MCF 10A (cell line): Measurements from ENCODE around the gene GPRIN1. TPM values are rescaled to one million over a fixed set of nuclear protein-coding genes. Genes with fewer than 3 reads are reported as not detected.

Experiments
- BruUV-seq: library from RNA; stranded (reverse); fragments of 400-500 nt; replicated peaks from 2 replicates; lab custom pipeline; 2021; lab: Mats Ljungman, UMichigan
- CTCF ChIA-PET: fragments of 300-600 bp; sonication (Branson Sonifier 250); formaldehyde crosslinking; extraction: SDS; loops from one replicate; lab custom pipeline; 2021; ENCODE audit warnings: antibody characterized with exemption, inconsistent platforms; lab: Yijun Ruan, JAX
- POLR2A ChIA-PET: fragments of 300-600, 350-650 bp; sonication (Branson Sonifier 250); formaldehyde crosslinking; extraction: SDS; loops from one replicate; lab custom pipeline; 2020; ENCODE audit warnings: antibody characterized with exemption, inconsistent platforms; lab: Yijun Ruan, JAX
- DNase-seq: peaks from one replicate; pipeline ENCODE4 v3.0.0-alpha.2; 2018; ENCODE audit not compliant: unreplicated experiment
- H3K27ac Mint-ChIP-seq: one replicate; pipeline ENCODE4 v1.8.0; 2022; ENCODE audit warnings: mild to moderate bottlenecking, low read depth, mixed read lengths; ENCODE audit not compliant: unreplicated experiment
- H3K27me3 Mint-ChIP-seq: one replicate; pipeline ENCODE4 v1.8.0; 2022; ENCODE audit warnings: mixed read lengths; ENCODE audit not compliant: insufficient read depth, unreplicated experiment
- H3K36me3 Mint-ChIP-seq: one replicate; pipeline ENCODE4 v1.8.0; 2022; ENCODE audit warnings: mild to moderate bottlenecking, moderate library complexity, mixed read lengths; ENCODE audit not compliant: insufficient read depth, unreplicated experiment
- H3K4me1 Mint-ChIP-seq: one replicate; pipeline ENCODE4 v1.8.0; 2022; ENCODE audit warnings: mixed read lengths; ENCODE audit not compliant: insufficient read depth, unreplicated experiment
- H3K4me3 Mint-ChIP-seq: one replicate; pipeline ENCODE4 v1.8.0; 2022; ENCODE audit warnings: mild to moderate bottlenecking, moderate library complexity, mixed read lengths; ENCODE audit not compliant: unreplicated experiment
- H3K9me3 Mint-ChIP-seq: one replicate; pipeline ENCODE4 v1.8.0; 2022; ENCODE audit warnings: mixed read lengths; ENCODE audit not compliant: unreplicated experiment
- intact Hi-C: fragments of 100-400 bp; cut with micrococcal nuclease; formaldehyde crosslinking; loops from 2 replicates; pipeline ENCODE4 v1.14.1; 2022
- total RNA-seq: library from RNA; stranded (reverse); gene quantifications from 2 replicates; pipeline ENCODE4 v1.2.3, GENCODE V29; 2022
- TF ChIP-seq, protein P1 (sequence below): fragments of 200-600 bp; IDR thresholded peaks from one replicate; pipeline ENCODE4 v1.8.0; 2022; ENCODE audit warnings: antibody characterized with exemption, mild to moderate bottlenecking; ENCODE audit not compliant: unreplicated experiment

GPRIN1 gene
- total RNA-seq, 1 experiment from 2014 or later, result 3.0 TPM

DNA sequence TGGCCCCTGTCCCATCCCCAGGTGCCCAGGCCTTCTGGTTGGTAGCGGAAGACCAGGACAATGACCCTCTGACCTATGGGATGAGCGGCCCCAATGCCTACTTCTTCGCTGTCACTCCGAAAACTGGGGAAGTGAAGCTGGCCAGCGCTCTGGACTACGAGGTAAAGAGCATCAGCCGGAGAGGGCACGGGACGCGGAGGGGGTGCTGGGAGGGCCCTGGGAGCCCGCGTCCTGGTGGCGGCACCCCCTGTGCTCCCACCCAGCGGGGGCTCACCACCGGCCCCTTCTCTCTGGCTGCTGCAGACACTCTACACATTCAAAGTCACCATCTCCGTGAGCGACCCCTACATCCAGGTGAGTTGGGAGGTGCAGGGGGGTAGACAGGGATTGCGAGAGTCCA is 41.3 kb downstream of the GPRIN1 start:
- no peaks in the 10 kb centered on the region for H3K36me3 Mint-ChIP-seq
- no peaks in the 10 kb centered on the region for H3K9me3 Mint-ChIP-seq
- BruUV-seq, result no TSS peak
- H3K27me3 Mint-ChIP-seq, result peaks cover 18% of the 10 kb centered on the region
- peaks cover under 1% of the 10 kb centered on the region for H3K4me1 Mint-ChIP-seq
- ChIA-PET POLR2A (no interaction called here), CTCF (interaction anchor here (0.6 to 1.3 kb wide), 3 partner anchors 10 to 152 kb away, joined by 3 to 5 read pairs (median 3); partner anchors contain the start of gene CLTB)
- H3K4me3 Mint-ChIP-seq, result no peak overlapping the region
- no peak for DNase-seq
- H3K27ac Mint-ChIP-seq, result no peak overlapping the region
- TF ChIP-seq, protein P1, sequence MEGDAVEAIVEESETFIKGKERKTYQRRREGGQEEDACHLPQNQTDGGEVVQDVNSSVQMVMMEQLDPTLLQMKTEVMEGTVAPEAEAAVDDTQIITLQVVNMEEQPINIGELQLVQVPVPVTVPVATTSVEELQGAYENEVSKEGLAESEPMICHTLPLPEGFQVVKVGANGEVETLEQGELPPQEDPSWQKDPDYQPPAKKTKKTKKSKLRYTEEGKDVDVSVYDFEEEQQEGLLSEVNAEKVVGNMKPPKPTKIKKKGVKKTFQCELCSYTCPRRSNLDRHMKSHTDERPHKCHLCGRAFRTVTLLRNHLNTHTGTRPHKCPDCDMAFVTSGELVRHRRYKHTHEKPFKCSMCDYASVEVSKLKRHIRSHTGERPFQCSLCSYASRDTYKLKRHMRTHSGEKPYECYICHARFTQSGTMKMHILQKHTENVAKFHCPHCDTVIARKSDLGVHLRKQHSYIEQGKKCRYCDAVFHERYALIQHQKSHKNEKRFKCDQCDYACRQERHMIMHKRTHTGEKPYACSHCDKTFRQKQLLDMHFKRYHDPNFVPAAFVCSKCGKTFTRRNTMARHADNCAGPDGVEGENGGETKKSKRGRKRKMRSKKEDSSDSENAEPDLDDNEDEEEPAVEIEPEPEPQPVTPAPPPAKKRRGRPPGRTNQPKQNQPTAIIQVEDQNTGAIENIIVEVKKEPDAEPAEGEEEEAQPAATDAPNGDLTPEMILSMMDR, result no peak
- intact Hi-C loops, result no loop called here

DNA sequence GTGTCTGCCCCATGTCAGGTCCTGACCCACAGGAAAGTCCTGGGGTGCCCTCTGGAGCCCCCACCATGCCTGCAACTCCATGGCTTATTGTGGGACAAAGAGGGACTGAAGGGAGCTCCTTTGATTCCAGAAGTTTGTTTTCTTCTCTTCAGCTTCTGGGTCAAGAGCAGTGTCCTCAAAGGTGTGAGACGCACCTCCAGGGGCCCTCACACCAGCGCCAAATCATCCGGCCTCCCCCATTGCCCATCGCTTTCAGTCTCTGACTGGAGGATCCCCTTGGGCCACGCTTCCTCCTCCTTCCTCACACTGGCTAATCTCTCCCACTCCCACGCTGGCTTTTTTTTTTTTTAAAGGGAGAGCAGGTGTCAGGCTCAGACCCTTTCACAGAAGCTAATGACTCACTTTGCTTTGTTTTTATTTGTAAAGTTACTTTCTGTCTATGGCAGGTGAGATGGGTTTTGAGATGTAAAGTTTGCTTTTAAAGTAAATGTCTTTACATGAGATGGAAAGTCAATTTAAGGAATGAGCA is 44.1 kb downstream of the GPRIN1 start:
- no peak for DNase-seq
- no peaks in the 10 kb centered on the region for H3K4me1 Mint-ChIP-seq
- intact Hi-C loops, result no loop called here
- H3K27ac Mint-ChIP-seq, result no peak overlapping the region
- TF ChIP-seq, protein P1, result no peak
- H3K4me3 Mint-ChIP-seq, result no peak overlapping the region
- no TSS peak for BruUV-seq
- peaks cover 10% of the 10 kb centered on the region for H3K27me3 Mint-ChIP-seq
- H3K9me3 Mint-ChIP-seq, result no peaks in the 10 kb centered on the region
- no peaks in the 10 kb centered on the region for H3K36me3 Mint-ChIP-seq
- POLR2A ChIA-PET, result no interaction called here
- CTCF ChIA-PET, result interaction anchor here (0.6 to 0.7 kb wide), 2 partner anchors 9 to 92 kb away, joined by 3 read pairs; no protein-coding TSS in a partner anchor

- no peak overlapping the region for H3K27ac Mint-ChIP-seq
- ChIA-PET CTCF (interaction anchor here (4.6 kb wide), 1 partner anchor 10 kb away, joined by 24 read pairs; no protein-coding TSS in a partner anchor), POLR2A (no interaction called here)
- H3K36me3 Mint-ChIP-seq, result no peaks in the 10 kb centered on the region
- no peaks in the 10 kb centered on the region for H3K4me1 Mint-ChIP-seq
- DNase-seq, result no peak
- H3K9me3 Mint-ChIP-seq, result no peaks in the 10 kb centered on the region
- H3K4me3 Mint-ChIP-seq, result no peak overlapping the region
- TF ChIP-seq, protein P1, result no peak
- H3K27me3 Mint-ChIP-seq, result no peaks in the 10 kb centered on the region
- no TSS peak for BruUV-seq
- intact Hi-C loops, result no loop called here
Measured at GRCh38 chr5:176564002-176564401, 46.0 kb downstream of the GPRIN1 start.

DNA sequence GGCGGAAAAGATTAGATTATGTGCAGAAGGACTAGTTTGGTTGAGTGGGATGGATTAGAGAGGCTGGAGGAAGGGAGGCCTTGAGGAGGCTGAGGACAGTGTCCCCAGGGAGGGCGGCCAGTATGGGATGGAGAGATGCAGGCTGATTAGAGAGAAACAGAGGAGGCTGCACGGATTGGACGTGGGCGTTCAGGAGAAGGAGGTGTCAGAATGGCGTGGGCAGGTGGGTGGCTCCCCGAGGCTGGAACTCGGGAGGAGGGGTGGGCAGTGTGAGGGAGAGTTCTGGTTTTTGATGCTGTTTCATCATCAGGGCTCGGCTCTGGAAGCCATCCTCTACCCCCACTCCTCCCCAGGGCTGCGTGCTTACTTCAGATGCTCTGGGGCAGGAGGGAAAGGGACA is 47.8 kb downstream of the GPRIN1 start:
- H3K36me3 Mint-ChIP-seq, result no peaks in the 10 kb centered on the region
- no peak overlapping the region for H3K27ac Mint-ChIP-seq
- H3K27me3 Mint-ChIP-seq, result no peaks in the 10 kb centered on the region
- H3K4me3 Mint-ChIP-seq, result no peak overlapping the region
- CTCF ChIA-PET, result interaction anchor here (2.0 to 4.6 kb wide), 2 partner anchors 8 to 12 kb away, joined by 9 to 24 read pairs; no protein-coding TSS in a partner anchor
- BruUV-seq, result no TSS peak
- H3K9me3 Mint-ChIP-seq, result no peaks in the 10 kb centered on the region
- TF ChIP-seq, protein P1, result no peak
- intact Hi-C loops, result no loop called here
- POLR2A ChIA-PET, result interaction anchor here (0.6 kb wide), 1 partner anchor 1684 kb away, joined by 3 read pairs; no protein-coding TSS in a partner anchor
- H3K4me1 Mint-ChIP-seq, result no peaks in the 10 kb centered on the region
- no peak for DNase-seq
